GM18868 (cell line): ENCODE data around the gene PAOX.
"Not testable (repeated sequence)": the region's sequence is repeated elsewhere in the genome, so short reads cannot be mapped to it uniquely, and the experiment has no call there.

Experiments
- ATAC-seq: cut with Tn5 transposase; IDR thresholded peaks from one replicate; pipeline ENCODE4 v1.9.1; 2021; ENCODE audit warnings: mild to moderate bottlenecking, moderate library complexity; ENCODE audit not compliant: unreplicated experiment

PAOX gene

DNA sequence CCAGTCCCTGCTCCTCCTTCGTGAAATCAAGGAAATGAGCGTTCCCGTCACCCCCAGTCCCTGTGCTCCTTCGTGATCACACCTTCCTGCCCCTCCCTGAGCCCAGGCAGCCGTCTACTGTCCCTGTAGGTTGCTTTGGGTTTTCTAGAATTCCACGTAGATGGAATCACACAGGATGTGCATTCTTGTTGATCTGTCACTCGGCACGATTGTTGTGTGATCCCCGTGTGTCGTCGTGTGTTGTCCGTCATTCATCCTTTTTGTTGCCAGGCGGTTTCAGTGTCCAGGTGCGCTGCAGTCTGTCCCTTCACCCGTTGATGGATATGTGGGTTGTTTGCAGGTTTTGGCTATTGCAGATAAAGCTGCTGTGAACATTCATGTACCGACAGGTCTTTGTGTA, 24.3 kb downstream of the PAOX start:
- ATAC-seq = no peak

DNA sequence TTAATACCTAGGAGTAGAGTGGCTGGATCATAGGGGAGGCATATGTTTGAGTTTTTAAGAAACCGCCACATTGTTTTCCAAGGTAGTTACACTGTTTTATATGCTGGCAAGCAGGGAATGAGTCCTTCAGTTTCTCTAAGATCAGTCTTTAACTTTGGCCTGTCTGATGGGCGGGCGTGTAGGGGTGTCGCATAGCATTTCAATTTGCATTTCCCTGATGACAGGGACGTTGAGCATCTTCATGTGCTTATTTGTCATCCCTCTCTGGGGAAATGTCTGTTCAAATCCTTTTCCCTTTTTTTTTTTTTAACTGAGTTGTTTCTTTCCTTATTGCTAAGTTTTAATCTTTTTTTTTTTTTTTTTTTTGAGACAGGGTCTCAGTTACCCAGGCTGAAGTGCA, 24.7 kb downstream of the PAOX start:
- ATAC-seq = no peak

DNA sequence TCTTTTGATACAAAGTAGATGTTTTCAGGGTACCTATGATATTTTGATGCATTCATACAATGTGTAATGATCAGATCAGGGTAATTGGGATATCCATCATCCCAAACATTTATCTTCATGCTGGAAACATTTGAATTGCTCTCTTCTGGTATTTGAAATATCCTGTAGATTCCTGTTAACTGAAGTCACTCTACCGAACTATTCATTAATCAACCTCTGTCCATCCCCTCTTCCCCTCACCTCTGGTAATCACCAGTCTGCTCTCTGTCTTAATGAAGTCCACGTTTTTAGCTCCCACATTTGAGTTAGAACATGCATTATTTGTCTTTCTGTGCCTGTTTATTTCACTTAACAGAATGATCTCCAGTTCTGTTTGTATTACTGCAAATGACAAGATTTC, 26.2 kb downstream of the PAOX start:
- no peak for ATAC-seq

DNA sequence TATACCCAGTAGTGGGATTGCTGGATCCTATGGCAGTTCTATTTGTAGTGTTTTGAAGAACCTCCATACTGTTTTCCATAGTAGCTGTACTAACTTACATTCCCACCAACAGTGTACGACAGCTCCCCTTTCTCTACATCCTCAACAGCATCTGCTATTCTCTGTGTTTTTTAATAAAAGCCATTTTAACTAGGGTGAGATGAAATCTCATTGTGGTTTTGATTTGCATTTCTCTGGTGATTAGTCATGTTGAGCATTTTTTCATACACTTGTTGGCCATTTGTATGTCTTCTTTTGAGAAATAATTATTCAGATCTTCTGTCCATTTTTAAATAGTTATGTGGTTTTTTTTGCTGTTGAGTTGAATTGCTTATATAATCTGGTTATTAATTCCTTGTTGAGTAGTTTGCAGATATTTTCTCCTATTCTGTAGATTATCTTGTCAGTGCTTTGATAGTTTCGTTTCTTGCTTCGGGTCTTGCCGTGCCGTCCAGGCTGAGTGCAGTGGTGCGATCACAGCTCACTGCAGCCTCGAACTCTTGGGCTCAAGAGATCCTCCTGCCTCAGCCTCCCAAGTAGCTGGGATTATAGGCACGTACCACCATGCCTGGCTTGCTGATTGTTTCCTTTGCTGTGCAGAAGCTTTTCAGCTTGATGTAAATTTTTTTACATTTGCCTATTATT, 26.9 kb downstream of the PAOX start:
- no peak for ATAC-seq

DNA sequence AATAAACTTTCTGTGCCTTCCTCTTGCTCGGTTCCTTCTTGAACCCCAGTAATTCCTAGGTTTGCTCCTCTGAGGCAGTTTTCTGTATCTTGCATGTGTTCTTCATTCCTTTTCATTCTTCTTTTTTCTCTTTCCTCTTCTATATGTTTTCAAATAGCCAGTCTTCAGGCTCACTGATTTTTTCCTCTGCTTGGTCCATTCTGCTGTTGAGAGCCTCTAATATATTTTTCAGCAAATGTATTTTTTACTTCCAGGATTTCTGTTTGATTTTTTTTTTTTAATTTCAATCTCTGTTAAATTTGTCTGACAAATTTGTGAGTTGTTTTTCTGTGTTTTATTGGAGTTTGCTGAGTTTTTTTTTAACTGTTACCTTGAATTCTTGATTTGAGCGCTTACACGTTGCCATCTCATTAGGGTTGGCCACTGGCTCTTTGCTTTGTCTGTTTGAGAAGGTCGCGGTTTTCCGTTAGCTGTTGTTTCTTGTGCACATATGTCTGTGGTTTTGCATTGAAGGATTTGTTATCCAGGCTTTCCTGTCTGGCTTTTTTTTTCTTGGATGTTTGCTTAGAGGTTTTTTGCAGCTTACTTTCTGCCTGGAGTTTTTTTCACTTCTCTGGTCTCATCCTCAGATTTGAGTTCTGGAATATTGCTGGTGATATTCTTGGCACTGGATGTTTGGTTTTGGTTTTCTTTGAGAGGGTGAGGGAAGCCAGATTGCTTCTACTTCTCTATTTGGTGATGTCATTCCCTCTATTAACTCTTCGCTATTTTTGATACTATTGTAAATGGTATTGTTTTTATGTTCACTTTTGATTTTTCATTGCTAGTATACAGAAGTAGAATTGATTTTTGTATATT, 32.7 kb downstream of the PAOX start:
- ATAC-seq = no peak

DNA sequence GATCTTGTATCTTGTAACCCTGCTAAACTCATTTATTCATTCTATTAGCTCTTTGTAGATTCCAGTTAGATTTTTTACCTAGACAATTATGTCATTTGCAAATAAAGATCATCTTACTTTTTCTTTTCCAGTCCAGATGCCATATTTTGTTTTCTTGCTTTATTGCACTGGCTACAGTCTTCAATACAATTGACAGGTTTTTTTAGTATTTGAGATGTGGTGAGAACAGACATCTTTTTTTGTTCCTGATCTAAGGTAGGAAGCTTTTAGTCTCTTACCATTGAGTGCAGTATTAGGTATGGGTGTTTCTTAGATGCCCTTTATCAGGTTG, 33.3 kb downstream of the PAOX start:
- ATAC-seq = no peak

DNA sequence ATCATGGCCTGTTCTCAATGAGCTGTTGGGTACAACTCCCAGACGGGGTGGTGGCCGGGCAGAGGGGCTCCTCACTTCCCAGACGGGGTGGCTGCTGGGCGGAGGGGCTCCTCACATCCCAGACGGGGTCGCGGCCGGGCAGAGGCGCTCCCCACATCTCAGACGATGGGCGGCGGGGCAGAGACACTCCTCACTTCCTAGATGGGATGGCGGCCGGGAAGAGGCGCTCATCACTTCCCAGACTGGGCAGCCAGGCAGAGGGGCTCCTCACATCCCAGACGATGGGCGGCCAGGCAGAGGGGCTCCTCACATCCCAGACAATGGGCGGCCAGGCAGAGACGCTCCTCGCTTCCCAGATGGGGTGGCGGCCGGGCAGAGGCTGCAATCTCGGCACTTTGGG, 35.3 kb downstream of the PAOX start:
- ATAC-seq = not testable (repeated sequence)

DNA sequence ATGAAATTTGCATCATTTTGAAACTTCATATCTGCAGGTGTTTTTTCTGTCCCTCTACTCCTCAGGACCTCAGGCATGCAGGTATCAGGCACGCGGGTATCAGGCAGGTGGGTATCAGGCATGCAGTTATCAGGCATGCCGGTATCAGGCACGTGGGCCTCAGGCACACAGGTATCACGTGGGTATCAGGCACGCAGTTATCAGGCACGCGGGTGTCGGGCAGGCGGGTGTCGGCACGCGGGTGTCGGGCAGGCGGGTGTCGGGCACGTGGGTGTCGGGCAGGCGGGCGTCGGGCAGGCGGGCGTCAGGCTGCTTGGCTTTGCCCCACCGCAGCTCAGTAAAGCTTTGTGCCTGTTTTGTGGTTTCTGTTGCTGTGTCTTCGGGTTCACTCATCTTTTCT, 36.7 kb downstream of the PAOX start:
- ATAC-seq = no peak

DNA sequence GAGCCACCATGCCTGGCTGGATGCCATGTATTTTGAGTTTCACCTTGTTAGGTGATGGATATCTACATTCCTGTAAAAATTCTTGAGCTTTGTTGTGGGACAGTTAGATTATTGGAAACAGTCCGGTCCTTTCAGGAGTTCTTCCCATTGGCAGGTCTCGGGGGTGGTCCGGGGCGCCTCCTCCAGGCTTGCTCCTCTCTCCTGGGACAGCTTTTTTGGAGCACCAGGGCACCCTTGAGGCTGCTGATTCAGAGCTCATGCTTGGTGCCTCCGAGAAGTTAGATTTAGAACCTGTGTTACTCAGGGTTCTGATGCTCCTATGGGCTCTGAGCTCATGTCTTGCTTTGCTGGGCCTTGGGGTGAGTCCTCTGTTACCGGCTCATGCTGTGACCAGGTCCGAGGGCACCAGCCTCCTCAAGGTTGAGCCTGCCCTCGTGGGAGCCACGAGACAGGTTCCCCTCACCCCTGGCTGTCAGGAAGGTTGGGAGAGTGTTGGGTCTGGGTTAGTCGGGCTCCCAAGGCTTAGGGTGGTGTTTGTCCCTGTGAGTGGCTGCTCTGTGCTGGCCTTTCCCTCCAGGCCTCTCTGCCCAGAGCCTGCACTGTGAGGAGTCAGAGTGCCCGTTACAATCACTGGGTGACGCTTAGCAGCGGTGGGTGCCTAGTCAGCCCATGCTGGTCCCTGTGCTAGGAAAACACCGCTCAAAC, 39.4 kb downstream of the PAOX start:
- ATAC-seq = no peak

DNA sequence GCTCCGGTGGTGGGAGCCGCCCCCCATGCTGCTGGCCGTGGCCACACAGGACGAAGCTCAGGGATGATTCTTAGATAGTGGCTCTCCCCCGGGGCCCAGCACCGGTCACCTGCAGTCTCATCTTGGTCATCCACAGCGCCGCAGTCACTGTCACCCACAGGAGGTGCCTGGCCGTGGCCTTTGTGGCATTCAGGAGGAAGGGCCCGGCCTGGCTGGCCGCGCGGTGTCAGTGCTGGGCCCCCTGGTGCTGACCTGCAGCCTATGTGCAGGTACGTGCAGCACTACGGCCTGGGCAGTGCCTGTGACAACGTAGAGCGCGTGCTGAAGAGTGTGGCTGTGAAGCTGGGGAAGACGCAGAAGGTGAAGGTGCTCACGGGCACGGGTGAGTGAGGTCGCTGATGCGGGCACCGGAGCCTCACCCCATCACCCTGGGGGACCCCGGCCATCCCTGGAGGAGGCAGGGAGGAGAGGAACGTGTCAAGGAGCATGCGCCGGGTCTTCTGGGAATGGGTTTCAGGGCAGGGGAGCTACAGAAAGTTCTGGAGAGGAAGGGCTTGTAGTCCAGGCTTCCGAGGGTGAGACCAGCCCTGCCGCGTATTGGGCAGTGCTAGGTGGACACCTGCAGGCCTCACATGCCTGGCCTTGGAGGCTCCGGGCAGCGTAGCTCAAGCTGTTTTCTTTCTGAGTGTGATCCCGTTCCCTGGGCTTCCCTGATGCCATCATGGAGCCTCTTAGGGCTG, 40.3 kb downstream of the PAOX start:
- no peak for ATAC-seq

DNA sequence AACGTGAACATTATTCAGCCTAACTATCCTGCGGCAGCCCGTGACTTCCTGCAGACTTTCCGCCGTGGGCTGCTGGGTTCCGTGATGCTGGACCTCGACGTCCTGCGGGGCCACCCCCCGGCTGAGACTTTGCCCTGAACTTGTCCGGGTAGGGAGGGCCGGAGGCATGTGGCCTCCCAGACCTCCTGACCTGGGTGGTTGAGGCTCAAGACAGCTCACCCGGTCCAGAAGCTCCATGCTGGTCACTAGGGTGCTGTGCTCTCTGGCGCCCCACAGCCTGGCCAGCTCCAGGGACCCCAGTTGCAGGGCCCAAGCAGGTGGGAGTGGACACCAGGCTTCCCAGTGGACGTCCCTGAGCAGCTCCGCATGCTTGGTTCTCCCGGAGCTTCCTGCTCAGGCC, 41.0 kb downstream of the PAOX start:
- no peak for ATAC-seq

DNA sequence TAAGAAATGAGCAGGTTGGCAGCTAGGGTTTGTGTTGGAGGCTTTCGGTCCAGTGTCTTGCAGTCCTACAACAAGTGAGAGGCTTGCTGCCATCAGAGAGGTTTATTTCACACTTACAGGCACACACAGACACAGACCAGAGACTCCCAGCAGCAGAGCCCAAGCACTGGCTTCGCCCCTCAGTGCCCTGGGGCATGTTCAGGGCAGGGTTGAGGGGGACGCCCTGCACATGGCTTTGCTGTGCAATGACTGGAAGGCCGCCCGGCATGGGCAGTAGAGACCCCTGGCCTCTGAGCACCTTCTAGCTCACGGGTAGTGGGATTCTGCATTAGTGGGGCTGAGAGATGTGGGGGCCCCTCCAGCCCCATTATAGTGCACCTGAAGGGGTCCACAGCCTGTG, 41.5 kb downstream of the PAOX start:
- no peak for ATAC-seq

DNA sequence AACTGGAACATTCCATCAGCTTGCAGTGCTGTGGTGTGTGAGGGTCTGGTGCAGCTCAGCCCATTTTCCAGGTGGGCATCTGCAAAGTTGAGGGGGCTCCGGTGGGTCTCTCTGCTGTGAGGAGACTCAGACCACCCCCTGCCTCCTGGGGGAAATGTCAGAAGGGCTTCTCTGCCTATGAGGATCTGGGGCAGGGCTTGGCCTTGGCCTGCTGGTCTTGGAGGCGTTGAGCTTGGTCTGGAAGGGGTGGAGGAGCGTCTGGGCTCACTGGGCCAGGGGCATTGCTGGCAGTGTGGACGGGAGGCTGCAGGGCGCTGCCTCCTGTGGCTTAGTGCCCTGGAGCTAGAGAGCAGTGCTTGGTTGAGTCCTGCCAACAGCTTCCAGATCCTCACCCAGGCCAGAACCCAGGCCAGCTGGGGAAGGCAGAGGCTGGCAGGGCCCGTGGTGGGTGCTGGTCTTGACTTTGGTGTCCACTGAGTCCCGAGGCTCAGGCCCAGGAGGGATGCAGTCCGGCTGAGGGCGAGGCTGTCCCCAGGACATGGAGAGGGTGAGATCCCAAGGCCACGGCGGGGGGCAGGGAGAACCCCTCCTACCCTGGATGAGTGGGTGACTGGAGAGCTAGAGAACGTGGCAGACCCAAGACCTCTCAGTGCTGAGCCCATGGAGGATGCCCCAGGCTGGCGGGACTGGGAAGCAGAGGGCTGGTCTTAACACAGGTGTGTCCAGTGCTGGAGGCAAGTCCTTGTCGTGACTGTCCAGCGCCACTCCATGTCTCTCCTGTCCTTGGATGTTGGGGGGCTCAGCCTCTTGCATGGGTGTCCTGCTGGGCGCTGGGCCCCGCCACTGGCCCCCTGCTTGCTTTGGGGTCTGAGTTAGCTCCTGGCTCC, 42.5 kb downstream of the PAOX start:
- no peak for ATAC-seq

DNA sequence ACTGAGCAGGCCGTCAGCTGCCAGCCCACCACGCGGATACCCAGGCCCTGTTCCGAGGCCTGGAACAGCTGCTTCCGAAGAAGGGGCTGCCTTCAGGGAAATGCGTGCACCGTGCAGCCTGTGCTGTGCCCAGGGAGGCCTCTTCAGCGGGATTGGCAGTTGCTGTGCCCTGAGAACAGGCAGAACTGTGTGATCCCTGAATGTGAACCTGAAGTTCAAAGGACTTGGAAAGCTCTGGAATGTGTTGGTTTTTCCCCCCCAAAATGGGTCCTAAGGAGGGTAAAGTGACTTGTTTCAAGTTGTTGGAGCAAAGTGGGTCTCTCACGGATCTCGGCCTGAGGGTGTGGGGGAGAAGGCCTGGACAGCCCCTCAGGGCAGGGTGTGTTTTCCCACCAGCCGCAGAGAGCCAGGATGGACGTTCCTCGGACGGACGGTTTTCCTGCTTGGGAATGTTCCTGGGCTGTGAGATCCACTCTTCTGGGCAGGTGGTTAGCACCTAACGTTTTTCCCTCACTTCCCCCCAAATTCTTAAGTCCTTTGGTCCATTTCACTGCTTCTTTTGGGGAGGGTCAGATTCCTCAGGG, 43.3 kb downstream of the PAOX start:
- ATAC-seq = no peak

DNA sequence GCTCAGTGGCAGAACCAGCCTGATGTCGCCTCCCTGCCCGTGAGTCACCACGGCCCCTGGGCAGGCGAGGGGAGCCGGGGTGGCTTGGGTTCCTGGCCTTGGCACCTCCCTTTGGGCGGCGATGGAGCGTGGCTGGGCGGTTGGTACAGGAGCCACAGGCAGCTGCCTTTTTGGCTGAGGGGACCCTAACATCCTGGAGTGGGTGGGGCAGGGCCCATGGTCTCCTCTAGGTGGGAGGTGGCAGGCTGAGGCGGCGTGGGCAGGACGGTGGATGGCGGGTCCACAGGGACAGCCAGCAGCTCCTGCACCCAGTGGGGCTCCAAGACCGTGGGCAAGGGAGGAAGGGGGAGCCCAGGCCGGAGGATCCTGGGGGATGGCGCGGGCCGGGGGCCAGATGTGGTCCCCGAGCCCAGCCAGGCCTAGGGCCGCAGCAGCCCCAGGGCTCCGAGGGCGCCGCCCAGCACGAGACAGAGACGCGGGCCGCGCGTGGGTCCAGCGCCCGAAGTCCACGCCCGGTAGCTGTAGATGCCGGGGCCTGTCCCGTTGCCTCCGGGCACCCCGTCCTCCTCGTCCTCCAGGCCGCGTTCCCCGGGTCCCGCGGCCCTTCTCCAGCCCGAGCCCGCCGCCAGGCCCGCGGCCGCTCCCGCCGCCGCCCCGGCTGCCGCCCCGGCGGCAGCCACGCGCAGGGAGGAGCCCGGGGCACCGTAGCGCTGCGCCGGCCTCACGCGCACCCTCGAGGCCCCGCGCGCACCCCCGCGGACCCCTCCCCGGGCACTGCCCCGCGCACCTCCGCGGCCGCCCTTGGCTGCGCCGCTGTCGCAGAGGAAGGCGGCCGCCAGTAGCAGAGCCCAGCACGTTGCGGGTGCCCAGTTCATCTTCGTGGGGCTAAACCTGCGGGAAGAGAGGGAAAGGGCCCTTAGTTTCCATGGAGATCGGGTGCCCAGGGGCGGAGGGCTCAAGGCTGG, 44.0 kb downstream of the PAOX start:
- ATAC-seq = no peak

DNA sequence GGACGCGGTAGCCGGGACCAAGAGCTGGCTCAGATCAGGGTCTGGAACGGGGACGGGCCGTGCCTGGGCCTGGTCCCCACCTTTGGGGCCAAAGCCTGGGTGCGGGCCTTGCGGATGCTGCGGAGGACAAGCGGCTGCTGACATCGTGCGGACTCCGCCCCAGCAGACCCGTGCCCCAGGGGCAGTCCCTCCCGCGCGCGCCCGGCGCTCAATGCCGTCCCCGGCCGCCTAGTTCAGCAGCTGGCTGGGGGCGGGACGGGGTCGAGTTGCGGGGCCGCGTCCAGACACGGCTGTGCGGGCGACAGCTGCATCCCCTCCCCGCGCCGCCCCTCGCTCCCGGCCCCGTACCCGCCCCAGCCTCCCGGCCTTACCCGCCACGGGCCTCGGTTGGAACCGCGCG, 45.0 kb downstream of the PAOX start:
- ATAC-seq = not testable (repeated sequence)

DNA sequence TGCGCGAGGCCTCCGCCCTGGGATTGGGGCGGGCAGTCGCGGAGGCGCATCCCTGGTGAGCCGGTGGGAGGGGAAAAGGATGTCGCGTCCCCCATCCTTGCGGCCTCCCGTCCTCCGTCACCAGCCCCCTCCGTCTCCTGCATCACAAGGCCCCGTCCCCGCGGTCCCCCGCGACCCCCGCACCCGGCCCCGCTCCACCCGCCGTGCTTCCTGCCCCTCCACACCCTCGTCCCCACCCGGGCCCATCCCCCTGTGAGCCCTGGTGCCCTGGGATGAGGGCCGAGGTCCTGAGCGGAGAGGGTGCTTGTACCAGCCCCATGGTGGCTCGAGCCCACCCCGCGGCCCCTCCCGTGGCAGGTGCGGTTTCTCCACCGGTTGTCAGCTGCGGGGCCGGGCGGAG, 45.5 kb downstream of the PAOX start, which contains the start of gene SPRN:
TSS of gene SPRN (minus strand) at position 25 of the 400 bp plus-strand sequence. CDS start 944 bp downstream, outside the sequence.
- ATAC-seq = not testable (repeated sequence)

DNA sequence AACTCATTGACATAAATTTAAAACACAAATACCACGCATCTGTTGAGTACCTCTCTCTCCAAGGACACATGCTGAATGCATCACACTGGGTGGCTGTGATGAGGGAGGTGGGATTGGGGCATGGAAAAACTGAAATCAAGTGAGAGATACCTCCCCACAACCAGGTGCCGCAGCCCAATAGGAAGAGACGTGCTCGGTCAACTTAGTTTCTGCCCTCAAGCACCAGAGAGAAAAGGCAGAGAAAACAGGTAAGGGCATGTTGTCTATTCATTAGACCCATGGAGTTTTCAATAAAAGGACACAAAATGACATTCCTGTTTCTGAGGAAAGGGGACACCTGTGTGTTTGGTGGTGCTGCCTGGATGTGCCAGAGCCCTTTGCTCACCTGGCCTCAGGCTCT, 50.5 kb downstream of the PAOX start:
- not testable (repeated sequence) for ATAC-seq
